Measurements from ENCODE around the gene RASAL3.
"Not testable (repeated sequence)": the region's sequence is repeated elsewhere in the genome, so short reads cannot be mapped to it uniquely, and the experiment has no call there.

The RASAL3 gene

GRCh38 chr19:15418579-15419412 lies 45.5 kb downstream of the RASAL3 start, which contains the start of gene AKAP8L:
AKAP8L (minus strand) TSS chr19:15418988; CDS start chr19:15418923, 65 bp downstream.
- peak; percentile 99 to 100 (median 99) for DNase-seq

GRCh38 chr19:15418231-15418578 lies 46.1 kb downstream of the RASAL3 start:
- peak in 1 of 3 donors; percentile 33 for DNase-seq

GRCh38 chr19:15417699-15418098 lies 46.6 kb downstream of the RASAL3 start:
- DNase-seq: peak in 1 of 3 donors; percentile 15

GRCh38 chr19:15412832-15413231 lies 51.5 kb downstream of the RASAL3 start:
- DNase-seq: no peak

GRCh38 chr19:15411351-15411750 lies 53.0 kb downstream of the RASAL3 start:
- DNase-seq: not testable (repeated sequence)

- DNase-seq: no peak
Observed at GRCh38 chr19:15404780-15405211, 59.5 kb downstream of the RASAL3 start.

- no peak for DNase-seq
Observed at GRCh38 chr19:15404097-15404779, 60.1 kb downstream of the RASAL3 start.

GRCh38 chr19:15403151-15403531 lies 61.2 kb downstream of the RASAL3 start:
- no peak for DNase-seq

GRCh38 chr19:15402411-15403150 lies 61.8 kb downstream of the RASAL3 start:
- no peak for DNase-seq
